Right lobe of liver (tissue), 6 donors: Measurements from ENCODE around the gene TFPI2. TPM values are rescaled to one million over a fixed set of nuclear protein-coding genes. Genes with fewer than 3 reads are reported as not detected.

Source experiments
- ATAC-seq, 4 donors: fragments of 200-7000 bp; cut with Tn5 transposase; one replicate each; pipeline ENCODE4 v1.9.1; 2020; ENCODE audit warnings: mild to moderate bottlenecking in 4 of 4, moderate library complexity in 4 of 4
- DNase-seq, 3 donors: peaks; one replicate each; pipeline ENCODE4 v3.0.0-alpha.2; 2020
- H3K27ac ChIP-seq, 3 donors: fragments of 200-600 bp; one replicate each; pipeline ENCODE4 v1.8.0; 2022
- H3K27me3 ChIP-seq, 2 donors: fragments of 200-600 bp; one replicate each; pipeline ENCODE4 v1.8.0; 2022
- H3K36me3 ChIP-seq, 4 donors: fragments of 200-600 bp; sonication (generic) in 1 of 4; one replicate each; pipeline versions ENCODE4 v1.5.1 to v1.8.0; 2017 to 2022; ENCODE audit warnings: control low read depth in 1 of 4
- H3K4me1 ChIP-seq, 4 donors: fragments of 200-600 bp; sonication (generic) in 1 of 4; one replicate each; pipeline versions ENCODE4 v1.5.1 to v1.8.0; 2017 to 2022; ENCODE audit warnings: control low read depth in 1 of 4
- H3K4me3 ChIP-seq, 3 donors: fragments of 200-600 bp; one replicate each; pipeline ENCODE4 v1.8.0; 2022
- H3K9me3 ChIP-seq, 4 donors: fragments of 200-600 bp; sonication (generic) in 1 of 4; one replicate each; pipeline versions ENCODE4 v1.5.1 to v1.8.0; 2017 to 2022; ENCODE audit warnings: control low read depth in 1 of 4
- POLR2A ChIP-seq: fragments of 450-650 bp; IDR thresholded peaks from one replicate; pipeline ENCODE4 v1.6.1; 2017; ENCODE audit warnings: antibody characterized with exemption, mild to moderate bottlenecking
- WGBS: methylation state at CpG from one replicate; pipeline ENCODE4 v1.1.6; 2018; ENCODE audit warnings: low coverage, low lambda C conversion rate; ENCODE audit not compliant: insufficient coverage; ENCODE audit errors: missing lambda C conversion rate; 5-methylcytosine and 5-hydroxymethylcytosine counted together
- intact Hi-C, 2 donors: fragments of 100-400 bp; cut with DNase I; formaldehyde crosslinking; loops; one replicate each; pipeline versions ENCODE4 v1.11.2 to v1.14.1; 2022
- total RNA-seq, 6 experiments: library from RNA; depleted of rRNA in 2 of 6; stranded (reverse); fragments of >200 nt in 2 of 6; fragmentation: NEBNext Ultra II Directional in 3 of 6; extraction: Animal tissue kit (Norgen Biotek cat#: 25700) in 3 of 6; gene quantifications; one replicate each; pipeline versions ENCODE4 v1.1.0 to v1.2.4, GENCODE V29; 2016 to 2023
- TF ChIP-seq, protein P1 (sequence below), 4 donors: fragments of 200-600 bp in 3 of 4; fragments of 450-650 bp in 1 of 4; IDR thresholded peaks; one replicate each; pipeline versions ENCODE4 v1.5.1 to v1.8.0; 2016 to 2022; ENCODE audit warnings: antibody characterized with exemption in 4 of 4, mild to moderate bottlenecking in 2 of 4
- donor health status: DM: no; HTN: yes; CAD: no.
- donor health status: DM: no; HTN: no; CAD: no.
- donor health status: DM: no; HTN: no; CAD: no.
- donor health status: DM: no; HTN: yes; CAD: no.
- donor health status: DM: no; HTN: yes; CAD: no.

TFPI2 gene
- total RNA-seq, 6 experiments from 2014 or later: 0.49 to 17.0 (median 2.0) TPM

DNA sequence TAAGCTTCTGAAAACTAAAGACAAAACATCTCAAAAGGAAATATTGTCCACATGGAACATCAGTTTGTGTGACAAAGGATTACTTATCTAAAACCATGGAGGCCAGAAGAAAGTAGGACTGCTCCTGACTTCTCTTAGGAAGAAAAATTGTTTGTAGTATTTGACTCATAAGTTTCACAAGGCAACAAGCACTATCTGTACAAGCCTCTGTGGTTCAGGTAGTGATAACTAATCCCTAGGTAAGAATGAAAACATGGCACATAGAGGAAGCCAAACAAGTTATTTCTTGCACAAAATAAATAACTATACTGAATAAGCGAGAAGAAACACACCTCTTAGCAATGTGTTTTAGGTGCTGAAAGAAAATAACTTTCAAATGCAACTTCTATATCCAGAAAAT, 30.3 kb downstream of the TFPI2 start:
- DNase-seq (no peak), ATAC-seq (no peak)
- Histone ChIP-seq H3K27me3 (no peaks in the 10 kb centered on the region), H3K9me3 (no peaks in the 10 kb centered on the region), H3K27ac (no peak overlapping the region), H3K36me3 (no peaks in the 10 kb centered on the region), H3K4me3 (no peak overlapping the region), H3K4me1 (no peaks in the 10 kb centered on the region)
- intact Hi-C loops: no loop called here
- 74% methylated on average over 1 of the region's 1 CpG for WGBS
- TF ChIP-seq, protein P1, sequence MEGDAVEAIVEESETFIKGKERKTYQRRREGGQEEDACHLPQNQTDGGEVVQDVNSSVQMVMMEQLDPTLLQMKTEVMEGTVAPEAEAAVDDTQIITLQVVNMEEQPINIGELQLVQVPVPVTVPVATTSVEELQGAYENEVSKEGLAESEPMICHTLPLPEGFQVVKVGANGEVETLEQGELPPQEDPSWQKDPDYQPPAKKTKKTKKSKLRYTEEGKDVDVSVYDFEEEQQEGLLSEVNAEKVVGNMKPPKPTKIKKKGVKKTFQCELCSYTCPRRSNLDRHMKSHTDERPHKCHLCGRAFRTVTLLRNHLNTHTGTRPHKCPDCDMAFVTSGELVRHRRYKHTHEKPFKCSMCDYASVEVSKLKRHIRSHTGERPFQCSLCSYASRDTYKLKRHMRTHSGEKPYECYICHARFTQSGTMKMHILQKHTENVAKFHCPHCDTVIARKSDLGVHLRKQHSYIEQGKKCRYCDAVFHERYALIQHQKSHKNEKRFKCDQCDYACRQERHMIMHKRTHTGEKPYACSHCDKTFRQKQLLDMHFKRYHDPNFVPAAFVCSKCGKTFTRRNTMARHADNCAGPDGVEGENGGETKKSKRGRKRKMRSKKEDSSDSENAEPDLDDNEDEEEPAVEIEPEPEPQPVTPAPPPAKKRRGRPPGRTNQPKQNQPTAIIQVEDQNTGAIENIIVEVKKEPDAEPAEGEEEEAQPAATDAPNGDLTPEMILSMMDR (IDR thresholded peaks at IDR 0.05): no peak
- TF ChIP-seq POLR2A: no peak

DNA sequence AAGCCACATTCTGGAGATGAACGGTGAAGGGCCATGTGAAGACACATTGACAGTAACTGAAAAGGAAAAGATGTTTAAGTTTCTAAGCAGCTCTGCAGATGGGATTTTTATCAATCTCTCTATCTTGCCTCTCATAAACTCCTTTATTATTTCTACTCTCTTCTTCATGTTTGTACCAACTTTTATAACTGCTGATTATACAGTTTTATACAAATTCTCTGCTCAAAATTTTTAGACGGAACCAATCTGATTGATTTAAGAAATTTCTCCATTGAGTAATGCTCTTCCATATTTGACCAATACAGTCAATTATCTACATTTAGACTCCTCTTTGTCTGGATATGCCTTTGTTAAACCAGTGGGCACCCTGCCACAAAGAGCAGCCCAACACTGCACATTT, 31.7 kb downstream of the TFPI2 start:
- no peak overlapping the region for H3K4me3 ChIP-seq
- H3K36me3 ChIP-seq: no peaks in the 10 kb centered on the region
- H3K27me3 ChIP-seq: no peaks in the 10 kb centered on the region
- TF ChIP-seq POLR2A: no peak
- TF ChIP-seq, protein P1 (IDR thresholded peaks at IDR 0.05): no peak
- intact Hi-C loops: no loop called here
- H3K9me3 ChIP-seq: no peaks in the 10 kb centered on the region
- H3K27ac ChIP-seq: no peak overlapping the region
- 48% methylated on average over 2 of the region's 2 CpGs for WGBS
- DNase-seq (no peak), ATAC-seq (no peak)
- H3K4me1 ChIP-seq: no peaks in the 10 kb centered on the region

DNA sequence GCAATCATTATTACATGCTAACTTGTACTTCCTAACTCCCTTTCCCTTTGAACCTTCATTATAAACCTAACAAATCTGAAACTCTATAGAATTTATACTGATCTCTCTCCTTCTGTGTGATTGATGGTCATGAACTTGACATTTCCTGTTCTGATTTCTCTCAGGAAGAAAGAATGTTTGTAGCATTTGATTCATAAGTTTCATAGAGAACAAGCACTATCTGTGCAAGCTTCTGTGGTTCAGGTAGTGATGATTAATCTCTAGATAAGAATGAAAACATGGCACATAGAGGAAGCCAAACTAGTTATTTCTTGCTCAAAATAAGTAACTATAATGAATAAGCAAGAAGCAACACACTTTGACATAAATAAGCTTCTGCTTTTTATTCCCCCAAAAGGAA, 34.2 kb downstream of the TFPI2 start:
- DNase-seq (no peak), ATAC-seq (no peak)
- no peak for TF ChIP-seq POLR2A
- TF ChIP-seq, protein P1 (IDR thresholded peaks at IDR 0.05): no peak
- H3K4me3 ChIP-seq: no peak overlapping the region
- intact Hi-C loops: no loop called here
- H3K27me3 ChIP-seq: no peaks in the 10 kb centered on the region
- no peaks in the 10 kb centered on the region for H3K36me3 ChIP-seq
- H3K27ac ChIP-seq: no peak overlapping the region
- H3K9me3 ChIP-seq: no peaks in the 10 kb centered on the region
- H3K4me1 ChIP-seq: no peaks in the 10 kb centered on the region

DNA sequence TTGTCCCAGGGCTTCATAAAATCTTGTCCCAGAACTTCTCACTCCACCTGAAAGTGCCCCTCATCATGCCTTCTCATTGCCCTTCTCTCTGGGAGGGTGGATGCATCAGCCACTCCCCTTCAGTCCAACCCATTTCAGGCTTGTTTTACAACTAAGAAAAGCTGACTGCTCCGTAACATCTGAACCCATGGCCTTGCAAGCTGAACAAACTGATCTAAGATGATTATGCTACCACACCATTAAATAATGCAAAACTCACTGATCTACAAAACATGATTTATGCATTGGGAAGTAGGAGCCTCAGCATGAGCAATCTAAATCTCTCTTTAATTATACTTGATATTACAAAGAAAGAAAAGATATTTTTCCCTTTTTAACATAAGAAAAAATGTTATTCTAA, 34.8 kb downstream of the TFPI2 start:
- intact Hi-C loops: no loop called here
- no peak for ATAC-seq

More for the DNA sequence above, 34.8 kb downstream of the TFPI2 start:
- Histone ChIP-seq H3K27me3 (no peaks in the 10 kb centered on the region), H3K4me1 (no peaks in the 10 kb centered on the region), H3K9me3 (no peaks in the 10 kb centered on the region), H3K4me3 (no peak overlapping the region), H3K36me3 (no peaks in the 10 kb centered on the region), H3K27ac (no peak overlapping the region)
- 0% methylated on average over 1 of the region's 1 CpG for WGBS
- DNase-seq: no peak
- TF ChIP-seq, protein P1 (IDR thresholded peaks at IDR 0.05): no peak
- TF ChIP-seq POLR2A: no peak
